Sigmoid colon (tissue), 4 donors: Measurements from ENCODE around the gene UBLCP1.

Experiments
- CTCF ChIP-seq, 4 experiments: fragments of 450-650 bp in 3 of 4; fragments of 200-600 bp in 1 of 4; IDR thresholded peaks; one replicate each; pipeline ENCODE4 v1.5.1; 2016 to 2019; ENCODE audit warnings: antibody characterized with exemption in 4 of 4, mild to moderate bottlenecking in 3 of 4, moderate library complexity in 2 of 4
- EP300 ChIP-seq, 4 donors: sonication (generic); formaldehyde crosslinking; IDR thresholded peaks; one replicate each; pipeline ENCODE4 v1.6.1; 2017; ENCODE audit warnings: antibody characterized with exemption in 4 of 4
- POLR2A ChIP-seq, 2 donors: fragments of 450-650 bp; IDR thresholded peaks; one replicate each; pipeline ENCODE4 v1.6.1; 2016; ENCODE audit warnings: antibody characterized with exemption in 2 of 2, mild to moderate bottlenecking in 2 of 2, moderate library complexity in 2 of 2
- POLR2AphosphoS5 ChIP-seq, 4 donors: sonication (generic); formaldehyde crosslinking; IDR thresholded peaks; one replicate each; pipeline ENCODE4 v1.6.1; 2017; ENCODE audit warnings: antibody characterized with exemption in 4 of 4

- TF ChIP-seq CTCF (IDR thresholded peaks at IDR 0.05) = no peak
- TF ChIP-seq POLR2A (IDR thresholded peaks at IDR 0.05) = no peak
- no peak for TF ChIP-seq POLR2AphosphoS5 (IDR thresholded peaks at IDR 0.05)
- no peak for TF ChIP-seq EP300 (IDR thresholded peaks at IDR 0.05)
Observed at GRCh38 chr5:159333545-159333925, 70.4 kb downstream of the UBLCP1 start.
